Endothelial cell (in vitro differentiated cells): ENCODE results near the gene LARP6. TPM values are rescaled to one million over a fixed set of nuclear protein-coding genes. Genes with fewer than 3 reads are reported as not detected.
"Not testable (repeated sequence)": the region's sequence is repeated elsewhere in the genome, so short reads cannot be mapped to it uniquely, and the experiment has no call there.

ENCODE experiments used
- DNase-seq: peaks from one replicate; pipeline ENCODE4 v3.0.0; 2021; ENCODE audit warnings: low spot score
- H3K27ac Mint-ChIP-seq: one replicate; pipeline ENCODE4 v1.8.0; 2021; ENCODE audit warnings: mixed read lengths, inconsistent platforms; ENCODE audit not compliant: unreplicated experiment
- H3K27me3 Mint-ChIP-seq: one replicate; pipeline ENCODE4 v1.8.0; 2021; ENCODE audit warnings: mild to moderate bottlenecking, moderate library complexity, mixed read lengths, inconsistent platforms; ENCODE audit not compliant: unreplicated experiment
- H3K36me3 Mint-ChIP-seq: one replicate; pipeline ENCODE4 v1.8.0; 2021; ENCODE audit warnings: mild to moderate bottlenecking, low read depth, mixed read lengths, inconsistent platforms; ENCODE audit not compliant: unreplicated experiment
- H3K4me1 Mint-ChIP-seq: one replicate; pipeline ENCODE4 v1.8.0; 2021; ENCODE audit warnings: mild to moderate bottlenecking, mixed read lengths, inconsistent platforms; ENCODE audit not compliant: unreplicated experiment
- H3K4me3 Mint-ChIP-seq: one replicate; pipeline ENCODE4 v1.8.0; 2021; ENCODE audit warnings: mild to moderate bottlenecking, mixed read lengths, inconsistent platforms; ENCODE audit not compliant: unreplicated experiment
- H3K9me3 Mint-ChIP-seq: one replicate; pipeline ENCODE4 v1.8.0; 2021; ENCODE audit warnings: mixed read lengths, inconsistent platforms; ENCODE audit not compliant: unreplicated experiment
- total RNA-seq: library from RNA; stranded (reverse); fragmentation: NEBNext Ultra II Directional; extraction: Animal tissue kit (Norgen Biotek cat#: 25700); gene quantifications from one replicate; pipeline ENCODE4 v1.2.1, GENCODE V29; 2021; ENCODE audit not compliant: unreplicated experiment
- TF ChIP-seq, protein P1 (sequence below): fragments of 200-600 bp; sonication (generic); IDR thresholded peaks from one replicate; pipeline ENCODE4 v1.5.0; 2021; ENCODE audit warnings: antibody characterized with exemption; ENCODE audit not compliant: unreplicated experiment

The LARP6 gene
- total RNA-seq, 1 donor from 2014 or later, result 4.5 TPM

DNA sequence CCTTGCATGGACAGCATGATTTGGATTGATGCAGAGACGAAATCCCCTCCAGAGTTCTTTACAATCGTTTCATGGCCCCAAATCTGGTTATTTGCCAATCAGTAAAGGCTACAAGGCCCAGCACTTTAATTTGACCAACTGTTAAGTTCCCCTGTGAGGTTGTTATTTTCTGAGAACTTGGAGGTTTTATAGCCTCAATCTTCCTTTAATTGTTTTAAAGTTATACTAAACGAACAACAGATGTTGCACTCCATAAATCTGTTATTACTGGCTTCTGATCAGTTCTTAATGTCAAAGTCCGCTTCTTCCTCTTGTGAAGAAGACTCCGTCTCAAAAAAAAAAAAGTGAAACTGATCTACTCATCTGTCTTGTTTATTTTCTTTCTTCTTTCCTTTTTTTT is 30.8 kb downstream of the LARP6 start:
- Mint-ChIP-seq H3K4me3 (no peak overlapping the region), H3K4me1 (peaks cover 12% of the 10 kb centered on the region), H3K9me3 (no peaks in the 10 kb centered on the region), H3K36me3 (no peaks in the 10 kb centered on the region), H3K27me3 (peaks cover 1% of the 10 kb centered on the region), H3K27ac (no peak overlapping the region)
- DNase-seq, result no peak
- TF ChIP-seq, protein P1, sequence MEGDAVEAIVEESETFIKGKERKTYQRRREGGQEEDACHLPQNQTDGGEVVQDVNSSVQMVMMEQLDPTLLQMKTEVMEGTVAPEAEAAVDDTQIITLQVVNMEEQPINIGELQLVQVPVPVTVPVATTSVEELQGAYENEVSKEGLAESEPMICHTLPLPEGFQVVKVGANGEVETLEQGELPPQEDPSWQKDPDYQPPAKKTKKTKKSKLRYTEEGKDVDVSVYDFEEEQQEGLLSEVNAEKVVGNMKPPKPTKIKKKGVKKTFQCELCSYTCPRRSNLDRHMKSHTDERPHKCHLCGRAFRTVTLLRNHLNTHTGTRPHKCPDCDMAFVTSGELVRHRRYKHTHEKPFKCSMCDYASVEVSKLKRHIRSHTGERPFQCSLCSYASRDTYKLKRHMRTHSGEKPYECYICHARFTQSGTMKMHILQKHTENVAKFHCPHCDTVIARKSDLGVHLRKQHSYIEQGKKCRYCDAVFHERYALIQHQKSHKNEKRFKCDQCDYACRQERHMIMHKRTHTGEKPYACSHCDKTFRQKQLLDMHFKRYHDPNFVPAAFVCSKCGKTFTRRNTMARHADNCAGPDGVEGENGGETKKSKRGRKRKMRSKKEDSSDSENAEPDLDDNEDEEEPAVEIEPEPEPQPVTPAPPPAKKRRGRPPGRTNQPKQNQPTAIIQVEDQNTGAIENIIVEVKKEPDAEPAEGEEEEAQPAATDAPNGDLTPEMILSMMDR, result no peak

DNA sequence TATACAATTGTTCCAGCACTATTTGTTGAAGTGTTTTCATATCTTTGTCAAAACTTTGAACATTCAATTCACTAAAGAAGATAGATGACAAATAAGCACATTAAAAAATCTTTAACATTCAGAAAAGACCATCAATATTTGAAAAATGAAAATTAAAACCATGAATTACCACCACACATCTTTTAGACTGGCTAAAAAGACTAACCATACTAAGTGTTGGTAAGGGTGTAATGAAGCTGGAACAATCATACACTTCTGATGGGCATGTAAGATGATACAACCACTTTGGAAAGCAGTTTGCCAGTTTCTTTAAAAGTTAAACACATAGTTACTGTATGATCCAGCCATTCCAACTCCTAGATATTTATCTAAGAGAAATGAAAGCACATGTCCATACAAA is 33.7 kb downstream of the LARP6 start:
- H3K36me3 Mint-ChIP-seq, result no peaks in the 10 kb centered on the region
- peaks cover 7% of the 10 kb centered on the region for H3K4me1 Mint-ChIP-seq
- TF ChIP-seq, protein P1, result no peak
- H3K27ac Mint-ChIP-seq, result no peak overlapping the region
- H3K9me3 Mint-ChIP-seq, result no peaks in the 10 kb centered on the region
- peaks cover 1% of the 10 kb centered on the region for H3K27me3 Mint-ChIP-seq
- no peak for DNase-seq
- H3K4me3 Mint-ChIP-seq, result no peak overlapping the region

DNA sequence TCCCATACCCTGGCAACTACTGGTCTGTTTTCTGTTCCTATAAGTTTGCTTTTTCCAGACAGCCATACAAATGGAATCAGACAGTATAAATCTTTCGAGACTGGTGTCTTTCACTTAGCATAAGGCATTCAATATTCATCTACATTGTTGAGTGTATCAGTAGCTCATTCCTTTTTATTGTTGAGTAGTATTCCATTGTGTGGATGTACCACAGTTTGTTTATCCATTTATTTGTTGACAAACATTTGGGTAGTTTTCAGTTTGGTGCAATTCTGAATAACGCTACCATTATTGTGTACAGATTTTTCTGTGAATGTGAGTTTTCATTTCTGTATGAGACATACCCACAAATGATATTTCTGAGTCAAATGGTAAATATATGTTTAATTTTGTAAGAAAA is 35.4 kb downstream of the LARP6 start:
- Mint-ChIP-seq H3K9me3 (no peaks in the 10 kb centered on the region), H3K27me3 (peaks cover 1% of the 10 kb centered on the region), H3K4me1 (peaks cover 7% of the 10 kb centered on the region), H3K36me3 (no peaks in the 10 kb centered on the region), H3K4me3 (no peak overlapping the region), H3K27ac (no peak overlapping the region)
- no peak for DNase-seq
- TF ChIP-seq, protein P1, result no peak

DNA sequence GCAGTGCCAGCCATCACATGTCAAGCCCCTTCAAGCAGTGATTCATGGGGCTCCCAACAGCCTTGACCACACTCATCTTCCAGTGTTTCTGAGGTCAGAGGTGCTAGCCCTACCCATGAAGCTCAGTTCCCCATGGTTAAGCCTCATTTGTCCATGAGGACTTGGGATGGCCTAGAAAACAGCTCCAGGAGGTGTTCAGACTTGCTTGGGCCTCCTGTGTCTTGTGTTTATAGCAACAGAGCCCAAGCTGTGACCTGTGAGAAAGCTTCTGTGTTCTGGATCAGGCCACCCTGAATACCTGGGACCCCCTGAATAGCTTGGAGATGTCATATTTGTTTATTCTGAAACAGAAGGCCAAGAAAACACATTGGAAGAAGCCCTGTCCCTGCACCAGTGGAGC is 36.7 kb downstream of the LARP6 start:
- no peaks in the 10 kb centered on the region for H3K4me1 Mint-ChIP-seq
- TF ChIP-seq, protein P1, result no peak

DNA sequence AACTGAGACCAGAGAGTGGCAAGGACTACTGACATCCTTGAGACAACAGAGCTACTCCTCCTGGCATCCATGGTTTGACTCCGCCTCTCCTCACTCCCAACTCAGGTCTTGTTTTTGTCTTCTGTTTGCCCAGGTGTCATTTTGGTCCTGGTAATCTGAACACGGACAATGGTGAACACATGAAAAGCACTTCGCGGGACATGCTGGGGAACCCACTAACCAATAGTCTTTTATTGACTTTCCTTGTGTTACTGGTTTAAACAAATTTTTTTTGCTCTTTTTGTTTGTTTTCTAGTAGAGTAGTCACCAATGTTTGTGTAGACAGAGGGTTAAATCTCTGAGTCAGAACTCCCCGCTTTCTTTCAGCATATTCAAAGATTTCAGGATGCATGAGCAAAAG is 38.4 kb downstream of the LARP6 start:
- Mint-ChIP-seq H3K27me3 (peaks cover 2% of the 10 kb centered on the region), H3K4me1 (no peaks in the 10 kb centered on the region), H3K36me3 (no peaks in the 10 kb centered on the region), H3K9me3 (no peaks in the 10 kb centered on the region), H3K4me3 (no peak overlapping the region), H3K27ac (no peak overlapping the region)
- TF ChIP-seq, protein P1, result no peak
- DNase-seq, result no peak

More for the DNA sequence above, 36.7 kb downstream of the LARP6 start:
- Mint-ChIP-seq H3K36me3 (no peaks in the 10 kb centered on the region), H3K9me3 (no peaks in the 10 kb centered on the region), H3K27ac (no peak overlapping the region), H3K4me3 (no peak overlapping the region), H3K27me3 (peaks cover under 1% of the 10 kb centered on the region)
- DNase-seq, result no peak

DNA sequence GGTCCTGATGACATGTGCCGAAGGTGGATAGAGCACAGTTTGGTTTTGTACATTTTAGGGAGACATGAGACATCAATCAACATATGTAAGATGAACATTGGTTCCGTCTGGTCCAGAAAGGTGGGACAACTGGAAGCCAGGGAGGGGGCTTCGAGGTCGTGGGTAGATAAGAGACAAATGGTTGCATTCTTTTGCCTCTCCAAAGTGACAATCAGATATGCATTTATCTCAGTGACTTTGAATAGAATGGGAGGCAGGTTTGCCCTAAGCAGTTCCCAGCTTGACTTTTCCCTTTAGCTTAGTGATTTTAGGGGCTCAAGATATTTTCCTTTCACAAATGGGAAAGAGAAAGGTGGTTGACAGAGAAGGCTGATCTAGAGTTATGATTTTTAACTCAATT is 38.9 kb downstream of the LARP6 start:
- H3K36me3 Mint-ChIP-seq, H3K27me3 Mint-ChIP-seq, H3K4me1 Mint-ChIP-seq, H3K27ac Mint-ChIP-seq, DNase-seq, H3K9me3 Mint-ChIP-seq, H3K4me3 Mint-ChIP-seq: not testable (repeated sequence)
